HG03571 (cell line): Measurements from ENCODE around the gene LZTFL1.

ENCODE experiments used
- ATAC-seq: cut with Tn5 transposase; IDR thresholded peaks from one replicate; pipeline ENCODE4 v1.9.1; 2021; ENCODE audit not compliant: unreplicated experiment

The LZTFL1 gene

GRCh38 chr3:45814322-45814721 is 27.6 kb downstream of the LZTFL1 start:
- ATAC-seq: no peak

GRCh38 chr3:45807681-45808540 is 34.0 kb downstream of the LZTFL1 start:
- ATAC-seq: no peak

DNA sequence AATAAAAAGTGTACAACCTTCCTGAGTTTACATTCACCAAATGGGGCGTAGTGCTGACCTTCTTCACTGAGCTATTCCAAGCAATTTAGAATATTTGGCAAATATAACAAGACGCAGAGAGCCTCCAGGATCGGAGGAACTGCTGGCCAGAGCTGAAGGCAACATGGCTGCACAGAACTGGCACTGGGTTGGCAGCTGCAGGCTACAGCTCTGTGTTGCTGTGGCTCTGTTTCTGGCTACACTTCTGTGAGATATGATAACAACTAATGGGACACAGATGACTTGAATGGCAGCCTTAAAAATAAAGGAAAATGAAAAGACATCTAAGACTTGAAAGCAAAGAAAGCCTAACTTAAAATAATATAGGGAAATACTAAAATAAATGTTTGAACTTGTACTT is 34.8 kb downstream of the LZTFL1 start:
- no peak for ATAC-seq

GRCh38 chr3:45806072-45806471 is 35.8 kb downstream of the LZTFL1 start:
- no peak for ATAC-seq

DNA sequence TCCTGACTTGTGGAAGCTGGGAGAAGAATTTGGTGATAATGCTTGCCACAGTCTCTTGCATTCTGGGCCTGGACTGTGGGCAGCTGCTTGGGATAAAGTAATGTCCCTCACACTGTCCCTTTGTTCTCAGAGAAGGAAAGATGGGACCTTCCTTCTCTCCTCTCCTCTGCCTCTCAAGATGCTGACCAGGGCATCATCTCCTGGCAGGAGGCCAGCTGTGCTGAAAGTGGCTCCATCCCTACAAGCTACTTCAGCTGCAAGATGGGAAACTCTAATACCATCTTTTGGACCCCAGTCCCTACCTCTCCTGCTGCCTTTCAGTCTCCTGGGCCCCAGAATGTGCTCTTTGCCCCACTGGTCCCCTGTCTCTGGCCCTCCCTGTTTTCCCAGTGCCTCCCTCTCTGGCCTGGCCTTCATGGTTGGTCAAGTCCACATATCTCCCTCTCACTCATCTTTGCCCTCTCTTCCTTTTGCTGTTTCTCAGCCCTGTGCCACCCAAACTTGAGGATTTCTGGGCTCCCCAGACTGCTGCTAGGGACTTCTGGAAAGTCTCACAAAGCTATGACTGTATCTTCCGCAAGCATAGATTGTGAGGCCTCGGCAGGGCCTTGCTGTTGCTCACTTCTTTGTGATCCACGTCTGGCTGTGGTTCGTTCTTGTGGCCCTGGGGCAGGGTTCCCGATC is 38.5 kb downstream of the LZTFL1 start:
- no peak for ATAC-seq

- ATAC-seq: no peak
Observed at GRCh38 chr3:45802146-45802545, 39.8 kb downstream of the LZTFL1 start.

DNA sequence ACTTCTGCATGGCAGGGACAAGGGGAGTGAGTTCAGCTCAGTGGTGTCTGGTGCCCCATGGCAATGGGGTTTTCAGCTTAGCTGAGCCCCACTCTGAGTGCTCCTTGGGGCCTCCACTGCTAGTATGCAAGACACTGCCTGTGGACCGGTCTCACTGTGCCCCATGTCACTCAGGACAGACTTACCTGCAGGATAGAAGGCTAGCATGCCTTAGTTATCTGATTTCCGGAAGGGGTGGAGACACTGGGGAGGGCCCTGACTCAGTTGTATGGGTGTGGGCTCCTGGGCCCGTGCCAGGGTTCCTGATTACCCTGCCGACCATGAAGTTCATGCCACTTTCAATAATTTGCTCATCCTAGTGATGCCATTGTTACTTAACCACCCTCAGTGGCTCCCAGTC is 41.3 kb downstream of the LZTFL1 start:
- no peak for ATAC-seq

DNA sequence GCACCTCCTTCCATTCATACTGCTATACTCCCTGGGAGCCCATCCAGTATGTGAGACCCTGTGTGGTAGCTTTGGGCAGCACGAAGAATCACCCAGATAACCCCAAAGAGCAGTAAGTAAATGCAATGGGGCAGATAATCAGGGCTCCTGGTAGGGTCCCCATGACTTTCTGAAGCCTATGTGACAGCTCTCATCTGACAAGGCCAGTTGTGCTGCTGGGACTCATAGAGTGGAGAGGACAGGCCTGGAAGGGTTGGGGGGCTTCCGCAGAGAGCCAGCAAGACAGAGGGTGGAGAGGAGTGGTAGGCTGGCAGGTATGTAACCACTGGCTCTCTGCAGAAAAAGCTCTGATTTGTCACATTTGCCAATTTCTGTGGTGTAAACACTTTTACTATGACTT is 42.3 kb downstream of the LZTFL1 start:
- no peak for ATAC-seq

DNA sequence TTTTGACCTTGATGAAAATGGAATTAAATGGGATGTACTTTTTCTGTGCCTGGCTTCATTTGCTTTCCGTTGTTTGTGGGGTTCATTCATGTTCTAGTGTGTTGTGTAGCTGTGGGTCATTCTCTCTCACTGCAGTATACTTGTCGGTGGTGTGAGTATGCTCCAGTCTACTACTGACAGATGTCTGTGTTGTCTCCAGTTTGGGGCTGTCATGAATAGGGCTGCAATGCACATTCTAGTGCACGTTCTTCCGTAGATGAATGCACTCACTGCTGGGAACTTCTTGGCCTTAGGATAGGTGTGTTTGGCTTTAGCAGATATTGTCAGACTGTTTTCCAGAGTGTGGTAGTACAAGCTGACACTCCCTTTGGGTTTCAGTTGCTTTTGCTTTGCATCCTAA is 43.9 kb downstream of the LZTFL1 start:
- ATAC-seq: no peak

DNA sequence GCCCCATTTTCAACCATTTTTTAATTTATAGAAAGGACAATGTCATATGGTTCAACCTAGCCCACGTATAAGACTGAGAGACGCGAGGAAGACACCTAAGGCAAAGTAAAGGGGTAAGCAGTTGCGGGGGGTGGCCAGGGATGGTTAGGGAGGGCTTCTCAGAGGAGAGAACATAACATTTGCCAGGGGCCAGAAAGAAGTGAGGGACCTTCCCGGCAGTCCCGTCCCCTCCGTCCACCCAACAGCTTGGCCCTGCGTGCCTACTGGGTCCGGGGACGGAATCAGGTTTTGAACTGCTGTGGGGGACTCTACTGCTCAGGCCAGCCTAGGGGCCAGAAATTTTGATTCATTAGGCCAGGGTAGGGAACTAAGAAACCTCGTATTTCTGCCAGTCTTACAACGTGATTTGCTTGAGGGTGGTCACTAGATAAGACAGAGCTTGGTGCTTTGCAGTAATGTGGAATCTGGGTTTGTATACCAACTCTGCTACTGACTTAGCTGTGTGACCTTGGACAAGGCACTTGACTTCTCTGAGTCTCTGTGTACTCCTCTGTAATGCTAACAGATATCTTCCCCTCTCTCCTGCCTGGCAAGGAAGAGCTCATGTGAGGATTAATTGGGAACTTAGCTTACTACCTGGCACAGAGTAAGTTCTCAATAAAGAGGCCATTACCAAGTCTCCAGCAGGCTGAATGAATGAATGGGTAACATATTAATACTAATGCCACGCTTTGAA is 44.8 kb downstream of the LZTFL1 start:
- ATAC-seq: no peak

DNA sequence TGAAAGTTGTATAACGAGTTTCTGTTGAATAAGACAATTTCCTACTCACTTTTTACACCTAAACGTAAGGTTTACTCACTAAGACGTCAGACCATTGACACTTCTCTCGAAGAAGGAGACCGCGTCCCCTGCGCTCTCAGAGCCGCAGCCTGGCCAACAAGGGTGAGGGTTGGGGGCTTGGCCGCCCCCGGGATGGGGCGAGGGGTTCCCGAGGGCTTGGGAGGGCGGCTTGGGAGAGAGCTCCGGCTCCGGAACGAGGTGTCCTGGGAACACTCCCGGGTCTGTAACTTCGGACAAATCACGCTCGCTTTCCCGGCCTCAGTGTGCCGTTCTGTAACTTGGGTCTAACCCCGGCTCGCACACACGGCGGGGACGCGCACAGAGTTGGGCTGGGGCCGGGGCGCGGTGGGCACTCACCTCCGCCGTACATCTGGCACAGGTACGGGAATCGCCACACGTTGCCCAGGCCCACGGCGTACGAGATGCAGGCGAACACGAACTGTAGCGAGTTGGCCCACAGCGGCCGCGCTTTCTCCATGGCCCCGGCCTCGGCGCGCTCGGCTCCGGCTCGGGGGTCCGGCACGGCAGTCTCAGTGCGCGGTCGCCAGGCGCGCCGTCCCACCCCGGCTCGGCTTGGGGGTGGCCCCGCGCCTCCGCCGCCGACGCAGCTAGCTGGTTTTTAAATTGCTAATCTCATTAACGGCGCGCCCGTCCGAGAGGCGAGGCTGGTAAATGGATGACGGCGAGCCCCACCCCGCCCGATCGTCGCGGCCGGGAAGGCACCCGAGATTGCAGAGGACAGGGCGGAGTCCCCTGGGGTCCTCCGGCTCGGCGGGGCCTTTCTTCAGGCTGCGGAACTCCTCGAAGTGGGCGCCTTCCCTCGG is 45.8 kb downstream of the LZTFL1 start, which contains the start of gene SLC6A20:
Gene SLC6A20, minus strand, starts transcription at position 655 of the 884 bp plus-strand sequence. Its CDS starts 117 bp downstream, at position 538.
- no peak for ATAC-seq

DNA sequence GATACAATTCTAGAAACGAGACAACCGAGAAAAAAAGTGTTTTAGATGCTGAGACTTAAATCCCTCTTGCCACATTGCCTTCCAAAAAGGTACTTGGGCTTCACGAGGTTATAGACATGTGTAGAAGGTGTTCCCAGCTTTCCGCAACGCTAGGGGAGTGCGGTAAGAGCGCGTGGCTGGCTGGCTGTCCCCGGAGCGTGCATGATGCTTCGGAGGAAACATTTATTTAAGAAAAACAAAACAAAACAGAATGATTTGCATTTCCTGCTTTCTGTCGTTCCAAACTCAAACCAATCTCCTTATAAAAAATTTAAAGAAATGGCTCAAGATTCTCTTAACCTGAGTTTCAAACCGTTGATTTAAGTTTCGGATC is 46.4 kb downstream of the LZTFL1 start:
- no peak for ATAC-seq

DNA sequence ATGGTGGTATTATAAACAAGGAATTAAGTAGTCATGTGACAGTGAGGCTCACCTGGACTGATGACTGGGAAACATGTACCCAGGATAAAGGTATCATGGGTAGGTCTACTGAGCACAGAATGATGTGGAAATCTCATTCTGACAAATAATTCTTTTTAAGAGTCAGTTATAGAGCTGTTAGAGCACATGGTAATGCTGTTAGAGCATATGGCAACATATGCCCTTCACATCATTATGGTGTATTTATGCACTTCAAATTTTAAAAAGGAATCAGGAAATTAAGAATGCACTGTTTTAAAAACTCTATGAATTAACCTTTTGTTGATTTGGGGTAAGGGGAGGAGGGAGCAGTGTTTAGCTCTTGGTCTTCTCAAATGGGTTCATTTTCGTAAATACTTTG is 47.3 kb downstream of the LZTFL1 start:
- no peak for ATAC-seq

- ATAC-seq: no peak
Observed at GRCh38 chr3:45794177-45794560, 47.8 kb downstream of the LZTFL1 start.

DNA sequence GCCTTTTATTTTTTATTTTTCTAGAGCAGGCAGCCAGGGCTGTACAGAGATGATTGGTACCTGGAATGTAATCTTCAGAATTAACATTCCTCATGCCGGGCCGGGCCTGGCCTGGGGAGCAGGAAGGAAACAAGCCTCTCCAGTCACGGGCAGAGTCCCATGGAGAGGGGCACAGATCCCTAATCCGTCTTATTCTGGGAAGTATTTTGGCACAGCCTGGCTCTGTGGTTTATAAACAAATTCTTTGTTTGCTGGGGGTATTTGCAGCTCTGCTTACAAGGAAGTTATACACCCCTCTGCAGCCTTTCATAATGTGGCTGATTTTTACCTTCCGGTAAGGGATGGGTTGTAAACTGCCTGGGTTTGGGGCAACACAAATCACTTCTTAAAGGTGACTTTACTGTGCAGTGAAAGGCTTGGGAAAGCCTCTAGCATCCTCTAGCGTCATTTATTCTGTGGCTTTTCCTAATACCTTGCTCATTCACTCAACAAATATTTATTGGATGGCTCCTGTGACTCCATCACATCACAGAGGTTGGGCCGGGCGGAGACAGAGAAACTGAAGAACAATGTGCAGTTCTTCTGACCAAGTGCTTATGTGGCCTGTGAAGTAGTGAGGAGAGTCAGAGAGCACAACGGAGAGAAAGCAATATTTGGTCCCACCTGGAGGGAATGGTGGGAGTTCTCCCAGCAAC is 48.3 kb downstream of the LZTFL1 start:
- ATAC-seq: no peak

- no peak for ATAC-seq
Observed at GRCh38 chr3:45792516-45793172, 49.3 kb downstream of the LZTFL1 start.

DNA sequence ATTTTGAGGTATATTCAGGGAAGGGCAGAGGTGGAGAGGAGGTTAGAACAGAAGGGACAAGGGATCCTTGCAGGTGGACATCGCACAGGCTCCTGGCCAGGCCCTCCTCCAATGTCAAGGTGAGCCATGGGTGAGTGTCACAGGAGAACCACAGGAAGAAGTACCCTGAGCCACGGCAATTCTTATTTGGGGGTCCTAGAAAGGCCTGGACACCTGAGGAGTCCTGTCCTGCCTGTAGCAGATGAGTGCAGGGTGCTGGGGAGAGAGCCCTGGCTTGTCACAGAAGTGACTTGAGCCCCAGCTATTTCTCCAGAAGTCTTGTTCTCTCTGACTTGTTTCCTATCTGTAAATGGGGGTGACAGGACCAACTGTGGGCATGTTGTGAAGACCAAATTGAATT is 49.9 kb downstream of the LZTFL1 start:
- no peak for ATAC-seq

DNA sequence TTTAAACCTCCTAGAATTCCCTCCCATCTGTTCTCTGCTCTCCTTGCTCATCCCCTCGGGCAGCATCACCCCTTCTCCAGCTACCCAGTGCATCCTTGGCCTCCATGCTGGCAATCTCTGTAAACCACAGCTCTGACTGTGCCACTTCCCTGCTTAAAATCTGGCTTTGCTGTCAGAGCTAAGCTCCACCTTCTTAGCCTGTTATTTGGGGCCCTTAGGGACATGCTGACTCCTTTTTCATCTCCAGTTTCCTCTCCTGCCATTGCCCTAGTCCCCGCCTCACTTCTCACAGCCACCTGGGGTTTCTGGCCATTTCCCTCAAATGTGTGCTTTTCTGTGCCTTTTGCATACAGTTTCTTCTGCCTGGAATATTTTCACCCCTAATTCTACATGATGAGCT is 51.3 kb downstream of the LZTFL1 start:
- ATAC-seq: no peak

DNA sequence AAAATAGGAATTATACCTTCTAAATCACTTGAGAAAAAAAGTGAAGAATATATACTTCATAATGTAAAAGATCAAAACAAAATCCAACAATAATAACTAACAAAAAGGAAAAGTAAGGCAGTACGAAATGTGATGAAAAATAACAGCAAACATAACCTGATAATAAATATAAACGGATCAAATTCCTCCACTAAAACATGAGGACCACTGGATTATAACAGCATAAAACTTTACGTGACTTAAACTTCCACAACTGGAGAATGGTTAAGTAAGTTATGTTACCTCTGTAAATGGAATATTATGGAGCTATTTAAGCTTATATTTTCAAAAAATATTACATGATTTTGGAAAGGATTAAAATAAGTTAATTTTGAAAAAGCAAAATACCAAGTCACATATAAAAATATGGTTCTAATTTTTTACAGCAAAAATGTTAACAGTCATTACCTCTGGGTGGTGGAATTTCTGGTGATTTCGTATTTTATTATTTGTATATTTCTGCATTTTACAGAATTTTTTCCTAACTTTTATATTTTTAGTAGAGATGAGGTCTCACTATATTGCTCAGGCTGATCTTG is 52.6 kb downstream of the LZTFL1 start:
- no peak for ATAC-seq
